Uterus (tissue), 4 donors: ENCODE data around the gene KRT1. TPM values are rescaled to one million over a fixed set of nuclear protein-coding genes. Genes with fewer than 3 reads are reported as not detected.
"Not testable (repeated sequence)": the region's sequence is repeated elsewhere in the genome, so short reads cannot be mapped to it uniquely, and the experiment has no call there.

Experiments
- DNase-seq, 2 donors: peaks; one replicate each; pipeline ENCODE4 v3.0.0-alpha.2; 2019 to 2020
- H3K27ac ChIP-seq, 2 donors: fragments of 200-600 bp; sonication (generic); 1 replicate in 1 of 2; 2 replicates in 1 of 2; pipeline ENCODE4 v1.5.1; 2016 to 2018
- H3K27me3 ChIP-seq, 2 donors: fragments of 200-600 bp; sonication (generic); one replicate each; pipeline ENCODE4 v1.5.1; 2018 to 2019; ENCODE audit warnings: control low read depth in 1 of 2
- H3K36me3 ChIP-seq, 2 donors: fragments of 200-600 bp; sonication (generic); one replicate each; pipeline ENCODE4 v1.5.1; 2019; ENCODE audit warnings: control low read depth in 1 of 2
- H3K4me1 ChIP-seq, 2 donors: fragments of 200-600 bp; sonication (generic); one replicate each; pipeline ENCODE4 v1.5.1; 2018 to 2019; ENCODE audit warnings: control low read depth in 1 of 2
- H3K4me3 ChIP-seq, 2 donors: fragments of 200-600 bp; sonication (generic); 1 replicate in 1 of 2; 2 replicates in 1 of 2; pipeline ENCODE4 v1.5.1; 2018 to 2019; ENCODE audit warnings: mild to moderate bottlenecking in 1 of 2
- H3K9me3 ChIP-seq, 2 donors: fragments of 200-600 bp; sonication (generic); one replicate each; pipeline ENCODE4 v1.5.1; 2019; ENCODE audit warnings: control low read depth in 1 of 2
- CTCF ChIP-seq, 4 experiments: fragments of 200-600 bp in 2 of 4; fragments of 450-650 bp in 2 of 4; sonication (generic) in 2 of 4; IDR thresholded peaks; one replicate each; pipeline ENCODE4 v1.5.1; 2016 to 2019; ENCODE audit warnings: antibody characterized with exemption in 4 of 4, mild to moderate bottlenecking in 2 of 4, moderate library complexity in 1 of 4
- POLR2A ChIP-seq, 2 donors: fragments of 450-650 bp; IDR thresholded peaks; one replicate each; pipeline ENCODE4 v1.6.1; 2016; ENCODE audit warnings: antibody characterized with exemption in 2 of 2, mild to moderate bottlenecking in 1 of 2, moderate library complexity in 1 of 2
- intact Hi-C: fragments of 100-400 bp; cut with DNase I; formaldehyde crosslinking; loops from one replicate; pipeline ENCODE4 v1.15.1; 2023; ENCODE audit warnings: low total_unique reads
- total RNA-seq, 4 donors: library from RNA; depleted of rRNA in 3 of 4; stranded (reverse); fragments of >200 nt in 3 of 4; gene quantifications; one replicate each; pipeline versions ENCODE4 v1.1.0 to v1.2.4, GENCODE V29; 2014 to 2023
- donor health status: DM: yes; HTN: yes; CAD: no.

Gene KRT1
- total RNA-seq, 4 donors from 2014 or later = 0.88 to 1.5 TPM; not detected in 2

- H3K27ac ChIP-seq = no peak overlapping the region
- H3K36me3 ChIP-seq = no peaks in the 10 kb centered on the region
- H3K4me3 ChIP-seq = no peak overlapping the region
- intact Hi-C loops = no loop called here
- TF ChIP-seq POLR2A (IDR thresholded peaks at IDR 0.05) (no peak), CTCF (IDR thresholded peaks at IDR 0.05) (no peak)
- no peak for DNase-seq
- peaks cover 0 to 7% of the 10 kb centered on the region in 2 donors for H3K4me1 ChIP-seq
- H3K27me3 ChIP-seq = peaks cover 0 to 16% of the 10 kb centered on the region in 2 donors
- no peaks in the 10 kb centered on the region for H3K9me3 ChIP-seq
Measured at GRCh38 chr12:52715416-52715815, 35.2 kb upstream of the KRT1 start.

DNA sequence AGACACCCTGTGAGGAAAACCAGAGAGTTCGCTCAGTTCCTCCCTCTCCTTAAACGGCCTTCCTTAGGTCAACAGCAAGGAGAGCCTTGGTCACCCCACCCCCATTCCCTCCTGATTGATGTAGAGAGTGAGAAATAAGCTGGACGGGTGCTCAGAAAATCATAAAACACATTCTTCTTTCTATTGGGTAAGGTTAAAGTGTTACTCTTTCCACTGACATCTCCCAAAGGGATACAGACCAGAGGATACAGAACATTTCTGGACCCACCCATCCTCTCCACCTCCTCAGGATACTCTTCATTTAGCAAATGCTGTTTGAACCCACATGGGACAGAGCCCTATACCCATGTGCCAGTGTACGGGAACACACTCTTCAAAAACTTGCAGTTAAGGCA is 34.7 kb upstream of the KRT1 start:
- no peak for DNase-seq
- H3K27me3 ChIP-seq = peaks cover 0 to 16% of the 10 kb centered on the region in 2 donors
- TF ChIP-seq CTCF (IDR thresholded peaks at IDR 0.05) (no peak), POLR2A (IDR thresholded peaks at IDR 0.05) (no peak)
- no peaks in the 10 kb centered on the region for H3K36me3 ChIP-seq
- intact Hi-C loops = no loop called here
- no peak overlapping the region for H3K27ac ChIP-seq
- H3K4me3 ChIP-seq = no peak overlapping the region
- no peaks in the 10 kb centered on the region for H3K9me3 ChIP-seq
- peaks cover 0 to 7% of the 10 kb centered on the region in 2 donors for H3K4me1 ChIP-seq

- Histone ChIP-seq H3K4me1 (peaks cover 0 to 7% of the 10 kb centered on the region in 2 donors), H3K27ac (no peak overlapping the region), H3K27me3 (peaks cover 0 to 16% of the 10 kb centered on the region in 2 donors), H3K4me3 (no peak overlapping the region), H3K36me3 (no peaks in the 10 kb centered on the region), H3K9me3 (no peaks in the 10 kb centered on the region)
- TF ChIP-seq CTCF (IDR thresholded peaks at IDR 0.05) = no peak
- TF ChIP-seq POLR2A (IDR thresholded peaks at IDR 0.05) = no peak
- intact Hi-C loops = no loop called here
- DNase-seq = no peak
Measured at GRCh38 chr12:52713960-52714886, 34.0 kb upstream of the KRT1 start.

DNA sequence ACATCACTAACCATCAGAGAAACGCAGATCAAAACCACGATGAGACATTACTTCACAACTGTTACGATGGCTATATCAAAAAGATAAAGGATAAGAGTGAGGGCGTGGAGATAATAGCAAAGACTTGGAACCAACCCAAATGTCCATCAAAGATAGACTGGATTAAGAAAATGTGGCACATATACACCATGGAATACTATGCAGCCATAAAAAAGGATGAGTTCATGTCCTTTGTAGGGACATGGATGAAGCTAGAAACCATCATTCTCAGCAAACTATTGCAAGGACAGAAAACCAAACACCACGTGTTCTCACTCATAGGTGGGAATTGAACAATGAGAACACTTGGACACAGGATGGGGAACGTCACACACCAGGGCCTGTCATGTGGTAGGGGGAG is 31.9 kb upstream of the KRT1 start:
- intact Hi-C loops, H3K4me3 ChIP-seq, H3K27ac ChIP-seq, DNase-seq, H3K4me1 ChIP-seq, H3K36me3 ChIP-seq, H3K9me3 ChIP-seq: not testable (repeated sequence)
- H3K27me3 ChIP-seq = peaks cover 0 to 16% of the 10 kb centered on the region in 2 donors

DNA sequence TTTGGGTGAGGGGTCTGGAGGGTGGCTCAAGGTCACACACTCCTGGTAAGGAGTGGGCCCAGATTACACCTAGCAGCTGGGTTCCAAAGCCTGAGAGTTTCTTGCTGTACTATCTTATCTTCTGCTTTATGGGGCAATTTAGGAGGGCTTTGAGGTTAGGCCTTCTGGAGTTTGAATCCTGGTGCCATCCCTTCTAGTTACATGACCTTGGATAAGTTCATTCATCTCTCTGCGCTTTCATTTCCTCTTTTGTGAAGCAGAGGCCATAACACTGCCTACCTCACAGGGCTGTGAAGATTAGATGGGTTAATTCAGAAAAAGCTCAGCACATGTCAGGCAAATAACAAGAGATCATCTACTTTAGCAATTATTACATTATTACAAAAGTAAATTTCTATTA is 30.5 kb upstream of the KRT1 start:
- DNase-seq = no peak
- Histone ChIP-seq H3K27ac (no peak overlapping the region), H3K36me3 (no peaks in the 10 kb centered on the region), H3K4me3 (no peak overlapping the region), H3K4me1 (peaks cover 0 to 7% of the 10 kb centered on the region in 2 donors), H3K9me3 (no peaks in the 10 kb centered on the region), H3K27me3 (peaks cover 0 to 16% of the 10 kb centered on the region in 2 donors)
- intact Hi-C loops = no loop called here
- no peak for TF ChIP-seq POLR2A (IDR thresholded peaks at IDR 0.05)

- H3K36me3 ChIP-seq = no peaks in the 10 kb centered on the region
- no peak overlapping the region for H3K27ac ChIP-seq
- peaks cover 0 to 8% of the 10 kb centered on the region in 2 donors for H3K27me3 ChIP-seq
- intact Hi-C loops = no loop called here
- H3K9me3 ChIP-seq = no peaks in the 10 kb centered on the region
- DNase-seq = no peak
- TF ChIP-seq POLR2A (IDR thresholded peaks at IDR 0.05) (no peak), CTCF (IDR thresholded peaks at IDR 0.05) (no peak)
- no peaks in the 10 kb centered on the region for H3K4me1 ChIP-seq
- H3K4me3 ChIP-seq = no peak overlapping the region
Measured at GRCh38 chr12:52708010-52708409, 27.8 kb upstream of the KRT1 start.
